AG04449 (cell line): ENCODE data around the gene PIP5K1B.

Experiments used
- CTCF ChIA-PET: fragments of 350-600 bp; formaldehyde crosslinking; extraction: SDS; loops from one replicate; lab custom pipeline; 2021; ENCODE audit warnings: antibody characterized with exemption; lab: Yijun Ruan, JAX
- POLR2A ChIA-PET: fragments of 400-600, 350-600 bp; formaldehyde crosslinking; extraction: SDS; loops from one replicate; lab custom pipeline; 2020; ENCODE audit warnings: antibody characterized with exemption, inconsistent platforms; lab: Yijun Ruan, JAX
- DNase-seq: peaks from one replicate; pipeline ENCODE4 v3.0.0-alpha.2; 2010; ENCODE audit warnings: low read depth, low spot score
- H3K4me3 ChIP-seq: 2 replicates; pipeline ENCODE4 v1.5.1; 2011; ENCODE audit warnings: low read depth, mild to moderate bottlenecking, control low read depth, low read length
- CTCF ChIP-seq: IDR thresholded peaks from one replicate; pipeline ENCODE4 v1.5.1; 2011; ENCODE audit warnings: mild to moderate bottlenecking, moderate library complexity, low read length, control low read depth, inconsistent platforms; ENCODE audit not compliant: insufficient read depth; ENCODE audit errors: missing control alignments

Gene PIP5K1B

GRCh38 chr9:68975365-68976043, 270.5 kb downstream of the PIP5K1B start:
- POLR2A ChIA-PET = no interaction called here
- no peak for TF ChIP-seq CTCF
- no peak for DNase-seq
- H3K4me3 ChIP-seq = no peak overlapping the region
- CTCF ChIA-PET = no interaction called here

GRCh38 chr9:68978066-68978465, 273.0 kb downstream of the PIP5K1B start:
- DNase-seq = no peak
- POLR2A ChIA-PET = no interaction called here
- CTCF ChIA-PET = no interaction called here
- no peak overlapping the region for H3K4me3 ChIP-seq
- no peak for TF ChIP-seq CTCF

- TF ChIP-seq CTCF = no peak
- ChIA-PET POLR2A (no interaction called here), CTCF (no interaction called here)
These were observed 273.5 kb downstream of the PIP5K1B start for GRCh38 chr9:68978501-68978900.

GRCh38 chr9:68979538-68980314, 274.7 kb downstream of the PIP5K1B start:
- no peak for DNase-seq
- CTCF ChIA-PET = no interaction called here
- POLR2A ChIA-PET = no interaction called here
- no peak overlapping the region for H3K4me3 ChIP-seq
- no peak for TF ChIP-seq CTCF

More at GRCh38 chr9:68978501-68978900, 273.5 kb downstream of the PIP5K1B start:
- no peak overlapping the region for H3K4me3 ChIP-seq
- no peak for DNase-seq

- TF ChIP-seq CTCF = no peak
- CTCF ChIA-PET = no interaction called here
- POLR2A ChIA-PET = no interaction called here
- no peak overlapping the region for H3K4me3 ChIP-seq
- no peak for DNase-seq
These were observed 275.4 kb downstream of the PIP5K1B start for GRCh38 chr9:68980341-68980914.

- ChIA-PET CTCF (no interaction called here), POLR2A (no interaction called here)
- H3K4me3 ChIP-seq = no peak overlapping the region
- DNase-seq = no peak
- TF ChIP-seq CTCF = no peak
These were observed 276.7 kb downstream of the PIP5K1B start for GRCh38 chr9:68981789-68982188.
